ENCODE measurements around the gene GDAP1L1. TPM values are rescaled to one million over a fixed set of nuclear protein-coding genes. Genes with fewer than 3 reads are reported as not detected.

Gene GDAP1L1
- total and polyA plus RNA-seq, 8 donors: 0.18 to 0.53 (median 0.38) TPM; not detected in 2

GRCh38 chr20:44264287-44264686, 17.2 kb downstream of the GDAP1L1 start:
- intact Hi-C loops (cut with DNase I): no loop called here
- Histone ChIP-seq H3K27ac (no peak overlapping the region), H3K4me1 (no peaks in the 10 kb centered on the region), H3K36me3 (no peaks in the 10 kb centered on the region), H3K9me3 (no peaks in the 10 kb centered on the region), H3K4me3 (no peak overlapping the region), H3K27me3 (no peaks in the 10 kb centered on the region)
- DNase-seq (no peak), ATAC-seq (no peak)
- TF ChIP-seq, protein P1, sequence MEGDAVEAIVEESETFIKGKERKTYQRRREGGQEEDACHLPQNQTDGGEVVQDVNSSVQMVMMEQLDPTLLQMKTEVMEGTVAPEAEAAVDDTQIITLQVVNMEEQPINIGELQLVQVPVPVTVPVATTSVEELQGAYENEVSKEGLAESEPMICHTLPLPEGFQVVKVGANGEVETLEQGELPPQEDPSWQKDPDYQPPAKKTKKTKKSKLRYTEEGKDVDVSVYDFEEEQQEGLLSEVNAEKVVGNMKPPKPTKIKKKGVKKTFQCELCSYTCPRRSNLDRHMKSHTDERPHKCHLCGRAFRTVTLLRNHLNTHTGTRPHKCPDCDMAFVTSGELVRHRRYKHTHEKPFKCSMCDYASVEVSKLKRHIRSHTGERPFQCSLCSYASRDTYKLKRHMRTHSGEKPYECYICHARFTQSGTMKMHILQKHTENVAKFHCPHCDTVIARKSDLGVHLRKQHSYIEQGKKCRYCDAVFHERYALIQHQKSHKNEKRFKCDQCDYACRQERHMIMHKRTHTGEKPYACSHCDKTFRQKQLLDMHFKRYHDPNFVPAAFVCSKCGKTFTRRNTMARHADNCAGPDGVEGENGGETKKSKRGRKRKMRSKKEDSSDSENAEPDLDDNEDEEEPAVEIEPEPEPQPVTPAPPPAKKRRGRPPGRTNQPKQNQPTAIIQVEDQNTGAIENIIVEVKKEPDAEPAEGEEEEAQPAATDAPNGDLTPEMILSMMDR (IDR thresholded peaks at IDR 0.05): no peak

DNA sequence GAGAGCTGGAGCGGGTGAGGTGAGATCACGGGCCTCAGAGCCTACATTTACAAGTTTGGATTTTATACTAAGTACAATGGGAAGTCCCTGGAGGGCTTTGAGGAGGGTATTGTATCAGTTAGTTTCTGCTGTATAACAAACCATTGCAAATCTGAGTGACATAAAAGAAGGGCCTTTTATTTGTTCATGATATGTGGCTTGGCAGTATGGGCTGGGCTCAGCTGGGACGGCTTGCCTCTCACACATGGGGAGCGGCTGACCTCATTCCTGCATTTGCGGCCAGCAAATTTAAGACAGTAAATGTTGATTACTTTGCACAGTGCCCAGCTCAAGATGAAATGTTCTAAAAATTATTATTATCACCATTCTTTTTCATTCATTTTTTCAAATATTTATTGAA, 21.7 kb downstream of the GDAP1L1 start:
- Histone ChIP-seq H3K27ac (no peak overlapping the region), H3K36me3 (no peaks in the 10 kb centered on the region), H3K9me3 (no peaks in the 10 kb centered on the region), H3K4me1 (no peaks in the 10 kb centered on the region), H3K27me3 (no peaks in the 10 kb centered on the region), H3K4me3 (no peak overlapping the region)
- TF ChIP-seq, protein P1 (IDR thresholded peaks at IDR 0.05): no peak
- intact Hi-C loops (cut with DNase I): no loop called here
- ATAC-seq (no peak), DNase-seq (no peak)

GRCh38 chr20:44271915-44272663, 25.0 kb downstream of the GDAP1L1 start:
- intact Hi-C loops (cut with DNase I): no loop called here
- no peak overlapping the region for H3K4me3 ChIP-seq
- no peaks in the 10 kb centered on the region for H3K36me3 ChIP-seq
- ATAC-seq (no peak), DNase-seq (no peak)
- TF ChIP-seq, protein P1 (IDR thresholded peaks at IDR 0.05): no peak
- no peaks in the 10 kb centered on the region for H3K9me3 ChIP-seq
- no peaks in the 10 kb centered on the region for H3K4me1 ChIP-seq
- H3K27me3 ChIP-seq: no peaks in the 10 kb centered on the region
- H3K27ac ChIP-seq: no peak overlapping the region

DNA sequence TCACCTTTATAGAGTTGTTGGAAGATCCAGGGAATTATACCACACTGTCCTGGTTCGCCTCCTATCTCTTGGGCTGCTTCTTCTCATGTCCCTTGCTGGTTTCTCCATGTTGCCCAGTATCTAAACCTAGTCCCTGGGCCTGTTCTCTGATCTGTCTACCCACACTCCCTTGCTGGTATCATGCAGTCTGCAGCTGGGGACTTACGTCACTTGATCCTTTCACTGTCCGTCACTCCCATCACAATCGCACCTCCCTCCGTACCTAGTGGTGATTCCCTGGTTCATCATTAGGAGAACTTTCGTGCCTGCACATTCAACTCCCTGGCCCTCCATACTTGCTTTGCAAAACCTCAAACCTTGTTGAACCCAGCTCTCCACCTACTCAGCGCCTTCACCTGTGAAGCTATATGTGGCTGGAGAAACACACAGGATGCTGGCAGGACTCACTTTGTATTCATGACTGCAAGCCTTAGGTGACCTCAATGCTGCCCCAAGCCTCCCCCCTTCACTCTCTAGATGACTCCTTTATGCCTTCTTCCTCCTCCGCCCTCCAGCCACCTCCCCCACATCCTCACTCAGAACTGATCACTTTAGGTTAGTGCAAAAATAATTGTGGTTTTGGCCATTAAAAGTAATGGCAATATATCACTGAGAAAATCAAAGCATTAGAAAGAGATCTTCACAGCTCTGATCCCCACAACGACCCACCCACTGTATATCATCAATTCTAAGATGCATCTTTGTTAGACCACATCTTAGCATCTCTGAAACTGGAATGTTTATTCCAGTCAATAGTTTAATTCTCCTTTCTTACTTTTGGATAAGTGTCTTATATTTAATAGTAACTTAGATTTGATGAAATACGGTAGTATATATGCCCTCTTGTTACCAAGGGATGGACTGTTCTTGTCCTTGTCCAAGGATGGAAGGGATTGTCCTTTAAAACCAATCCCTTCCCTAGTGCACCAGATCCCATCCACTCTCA, 26.4 kb downstream of the GDAP1L1 start:
- intact Hi-C loops (cut with DNase I): no loop called here
- ATAC-seq: no peak
- no peaks in the 10 kb centered on the region for H3K9me3 ChIP-seq
- H3K4me3 ChIP-seq: no peak overlapping the region
- no peak for DNase-seq
- no peak overlapping the region for H3K27ac ChIP-seq
- no peaks in the 10 kb centered on the region for H3K36me3 ChIP-seq
- TF ChIP-seq, protein P1 (IDR thresholded peaks at IDR 0.05): no peak
- no peaks in the 10 kb centered on the region for H3K4me1 ChIP-seq
- H3K27me3 ChIP-seq: no peaks in the 10 kb centered on the region

Measured in left lung (tissue), 10 donors.